OCI-LY3 (cell line): Measurements from ENCODE around the gene LAMA3.

Source experiments
- EZH2phosphoT487 ChIP-seq: fragments of 200-600 bp; shearing (Covaris generic); IDR thresholded peaks from 2 replicates; pipeline ENCODE4 v1.6.1; 2018; ENCODE audit warnings: antibody characterized with exemption, mixed run types, low read depth
- TF ChIP-seq, protein P1 (sequence below): fragments of 200-600, 300-600 bp; sonication (generic); IDR thresholded peaks from 2 replicates; pipeline ENCODE4 v1.5.1; 2014; ENCODE audit warnings: antibody characterized with exemption, low read length, low read depth

DNA sequence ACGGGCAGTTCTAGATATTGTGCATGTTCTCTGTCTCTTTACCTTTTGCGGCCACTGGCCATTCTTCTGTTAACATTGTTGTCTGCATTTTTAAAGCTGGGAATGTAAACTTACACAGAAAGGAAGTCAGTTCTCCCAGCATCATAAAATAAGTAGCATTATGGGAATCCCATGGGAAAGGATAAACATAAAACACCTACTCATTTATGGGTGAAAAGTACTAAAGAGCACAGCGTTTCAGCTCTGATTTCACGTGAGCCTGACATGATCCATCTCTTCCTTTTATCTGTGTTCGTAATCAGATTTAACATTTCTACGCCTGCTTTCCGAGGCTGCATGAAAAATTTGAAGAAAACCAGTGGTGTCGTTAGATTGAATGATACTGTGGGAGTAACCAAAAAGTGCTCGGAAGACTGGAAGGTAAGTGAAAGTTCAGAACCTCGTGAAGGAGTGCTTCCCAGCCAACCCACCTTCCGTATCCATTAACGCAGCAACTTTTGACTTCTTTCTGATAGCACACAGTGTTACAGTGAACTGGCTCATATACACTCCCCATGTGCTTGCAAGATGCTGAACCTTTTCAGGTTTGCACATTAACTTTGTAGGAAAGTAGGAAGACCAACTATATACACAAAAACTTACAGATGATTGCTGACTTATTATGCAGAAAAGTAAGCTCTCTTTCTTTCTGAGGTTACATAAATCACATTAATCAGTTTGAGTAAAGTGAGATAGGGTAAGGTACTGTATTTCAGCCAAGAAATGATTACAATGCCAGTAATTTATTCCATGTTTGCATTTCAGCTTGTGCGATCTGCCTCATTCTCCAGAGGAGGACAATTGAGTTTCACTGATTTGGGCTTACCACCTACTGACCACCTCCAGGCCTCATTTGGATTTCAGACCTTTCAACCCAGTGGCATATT, 238.8 kb downstream of the LAMA3 start:
- TF ChIP-seq, protein P1, sequence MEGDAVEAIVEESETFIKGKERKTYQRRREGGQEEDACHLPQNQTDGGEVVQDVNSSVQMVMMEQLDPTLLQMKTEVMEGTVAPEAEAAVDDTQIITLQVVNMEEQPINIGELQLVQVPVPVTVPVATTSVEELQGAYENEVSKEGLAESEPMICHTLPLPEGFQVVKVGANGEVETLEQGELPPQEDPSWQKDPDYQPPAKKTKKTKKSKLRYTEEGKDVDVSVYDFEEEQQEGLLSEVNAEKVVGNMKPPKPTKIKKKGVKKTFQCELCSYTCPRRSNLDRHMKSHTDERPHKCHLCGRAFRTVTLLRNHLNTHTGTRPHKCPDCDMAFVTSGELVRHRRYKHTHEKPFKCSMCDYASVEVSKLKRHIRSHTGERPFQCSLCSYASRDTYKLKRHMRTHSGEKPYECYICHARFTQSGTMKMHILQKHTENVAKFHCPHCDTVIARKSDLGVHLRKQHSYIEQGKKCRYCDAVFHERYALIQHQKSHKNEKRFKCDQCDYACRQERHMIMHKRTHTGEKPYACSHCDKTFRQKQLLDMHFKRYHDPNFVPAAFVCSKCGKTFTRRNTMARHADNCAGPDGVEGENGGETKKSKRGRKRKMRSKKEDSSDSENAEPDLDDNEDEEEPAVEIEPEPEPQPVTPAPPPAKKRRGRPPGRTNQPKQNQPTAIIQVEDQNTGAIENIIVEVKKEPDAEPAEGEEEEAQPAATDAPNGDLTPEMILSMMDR: no peak
- no peak for TF ChIP-seq EZH2phosphoT487
